Retina (tissue), 1 donor: ENCODE measurements around the gene SHC4.
A peak's percentile ranks its signal among the peaks of the same experiment; 100 is the strongest.

ENCODE experiments used
- DNase-seq: peaks from one replicate; pipeline ENCODE4 v3.0.0-alpha.2; 2016

SHC4 gene

GRCh38 chr15:48834756-48835155 lies 129.0 kb downstream of the SHC4 start:
- DNase-seq = no peak

- DNase-seq = no peak
These were observed 130.0 kb downstream of the SHC4 start for GRCh38 chr15:48833526-48834239.

GRCh38 chr15:48832648-48833047 lies 131.1 kb downstream of the SHC4 start:
- DNase-seq = no peak

- no peak for DNase-seq
These were observed 134.8 kb downstream of the SHC4 start for GRCh38 chr15:48828906-48829305.

- DNase-seq = no peak
These were observed 135.2 kb downstream of the SHC4 start for GRCh38 chr15:48828471-48828870.

GRCh38 chr15:48825075-48825474 lies 138.6 kb downstream of the SHC4 start:
- DNase-seq = no peak

- DNase-seq = no peak
These were observed 140.0 kb downstream of the SHC4 start for GRCh38 chr15:48823706-48824105.

- no peak for DNase-seq
These were observed 140.5 kb downstream of the SHC4 start for GRCh38 chr15:48823237-48823636.

GRCh38 chr15:48814286-48814685 lies 149.4 kb downstream of the SHC4 start:
- no peak for DNase-seq

GRCh38 chr15:48811325-48811958 lies 152.3 kb downstream of the SHC4 start:
- DNase-seq = no peak

GRCh38 chr15:48810414-48811324 lies 153.1 kb downstream of the SHC4 start, which contains the start of gene CEP152:
Gene CEP152, minus strand, starts transcription at chr15:48811069. Its CDS starts 5,420 bp downstream, at chr15:48805649.
- DNase-seq = peak; percentile 97

GRCh38 chr15:48806151-48806550 lies 157.6 kb downstream of the SHC4 start:
- no peak for DNase-seq

GRCh38 chr15:48805591-48805990 lies 158.1 kb downstream of the SHC4 start:
- no peak for DNase-seq

GRCh38 chr15:48803877-48804276 lies 159.8 kb downstream of the SHC4 start:
- no peak for DNase-seq

- DNase-seq = no peak
These were observed 160.9 kb downstream of the SHC4 start for GRCh38 chr15:48802867-48803266.

- no peak for DNase-seq
These were observed 161.5 kb downstream of the SHC4 start for GRCh38 chr15:48802257-48802656.

GRCh38 chr15:48800811-48801455 lies 162.8 kb downstream of the SHC4 start:
- DNase-seq = peak; percentile 6

- DNase-seq = no peak
These were observed 163.5 kb downstream of the SHC4 start for GRCh38 chr15:48800245-48800644.

GRCh38 chr15:48798319-48798718 lies 165.4 kb downstream of the SHC4 start:
- no peak for DNase-seq

GRCh38 chr15:48796930-48797329 lies 166.8 kb downstream of the SHC4 start:
- no peak for DNase-seq

- DNase-seq = no peak
These were observed 167.2 kb downstream of the SHC4 start for GRCh38 chr15:48796521-48796920.

GRCh38 chr15:48795901-48796300 lies 167.8 kb downstream of the SHC4 start:
- DNase-seq = no peak

- no peak for DNase-seq
These were observed 169.0 kb downstream of the SHC4 start for GRCh38 chr15:48794697-48795134.
